Fibroblast of the conjunctiva (primary cell): ENCODE data around the gene C5orf58.
"Not testable (repeated sequence)": the region's sequence is repeated elsewhere in the genome, so short reads cannot be mapped to it uniquely, and the experiment has no call there.

Experiments
- DNase-seq: peaks from one replicate; pipeline ENCODE4 v3.0.0-alpha.2; 2010; ENCODE audit warnings: low read depth

C5orf58 gene

DNA sequence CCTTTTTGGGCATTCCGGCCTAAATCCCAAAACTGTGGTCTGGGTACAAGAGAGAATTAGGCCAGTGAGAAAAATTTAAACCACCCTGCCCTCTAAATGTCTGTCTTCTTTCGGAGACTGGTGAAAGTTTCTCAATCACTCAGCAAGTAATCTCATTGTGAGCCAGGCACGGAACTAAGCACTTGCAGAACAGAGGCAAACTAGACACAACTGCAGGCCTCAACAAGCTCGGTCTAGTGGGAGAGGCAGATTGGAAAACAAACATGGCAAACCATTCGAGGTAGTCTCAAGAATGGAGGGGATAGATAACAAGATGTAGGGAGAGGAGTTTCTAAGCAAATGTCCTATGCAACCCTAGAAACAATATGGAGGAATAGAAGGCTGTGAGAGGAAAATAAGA, 8.9 kb upstream of the C5orf58 start:
- no peak for DNase-seq

DNA sequence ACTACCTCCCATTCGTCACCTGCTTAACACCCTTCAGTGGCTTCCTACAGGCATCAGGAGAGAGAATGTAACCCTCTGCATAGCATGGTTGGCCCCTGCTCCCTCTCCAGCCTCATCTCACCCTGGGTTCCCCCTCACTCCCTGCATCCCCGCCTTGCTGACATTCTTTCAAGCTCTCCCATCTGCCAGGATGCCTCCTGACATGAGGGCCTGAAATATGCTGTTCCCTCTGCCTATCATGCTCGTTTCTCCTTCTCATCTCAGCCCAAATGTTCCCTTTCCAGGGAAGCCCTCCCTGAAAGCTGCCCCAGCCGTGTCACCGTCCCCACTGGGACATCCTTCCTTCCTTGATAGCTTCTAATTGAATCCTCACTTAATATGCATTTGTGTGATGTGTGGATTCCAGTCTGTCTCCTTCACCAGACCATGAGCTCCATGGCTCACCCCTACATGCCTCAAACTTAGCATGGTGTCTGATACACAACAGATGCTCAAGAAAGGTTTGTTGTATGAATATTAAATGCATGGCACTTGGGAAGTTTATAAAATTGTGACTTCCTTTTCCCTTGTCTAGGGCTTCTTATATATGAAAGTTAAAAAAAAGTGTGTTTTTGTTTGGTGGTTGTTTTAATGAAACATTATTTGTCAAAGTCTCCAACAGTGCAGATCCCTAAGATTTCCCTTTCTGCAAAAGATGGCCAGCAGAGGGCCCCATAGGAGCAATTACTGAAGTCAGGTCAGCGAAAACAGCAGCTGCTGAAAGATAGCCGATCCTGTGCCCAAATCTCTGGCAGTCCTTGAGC, 7.3 kb upstream of the C5orf58 start:
- peak; percentile 62 for DNase-seq

DNA sequence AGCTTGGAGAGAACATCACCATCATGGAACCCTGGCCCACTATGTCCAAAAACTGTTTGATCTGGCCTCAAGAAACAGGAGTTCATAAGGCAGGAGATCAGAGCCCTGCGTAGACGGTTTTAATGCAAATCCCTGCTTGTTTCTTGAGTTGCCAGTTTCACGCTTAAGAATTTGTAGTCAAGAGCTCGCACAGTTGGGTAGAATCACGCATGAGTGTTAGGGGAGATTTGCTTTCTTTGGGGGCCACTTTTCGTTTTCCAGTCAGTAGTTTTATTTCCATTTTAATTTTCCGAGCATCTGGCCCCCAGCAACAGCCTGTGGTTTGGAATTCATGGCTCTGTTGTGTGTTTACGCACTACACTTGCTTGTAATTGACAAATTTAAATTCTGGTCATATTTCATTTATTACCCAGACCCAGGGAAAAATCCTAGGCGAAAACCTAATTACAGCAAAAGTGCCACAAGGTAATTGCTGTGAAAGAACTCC, 6.6 kb upstream of the C5orf58 start:
- DNase-seq, result no peak

DNA sequence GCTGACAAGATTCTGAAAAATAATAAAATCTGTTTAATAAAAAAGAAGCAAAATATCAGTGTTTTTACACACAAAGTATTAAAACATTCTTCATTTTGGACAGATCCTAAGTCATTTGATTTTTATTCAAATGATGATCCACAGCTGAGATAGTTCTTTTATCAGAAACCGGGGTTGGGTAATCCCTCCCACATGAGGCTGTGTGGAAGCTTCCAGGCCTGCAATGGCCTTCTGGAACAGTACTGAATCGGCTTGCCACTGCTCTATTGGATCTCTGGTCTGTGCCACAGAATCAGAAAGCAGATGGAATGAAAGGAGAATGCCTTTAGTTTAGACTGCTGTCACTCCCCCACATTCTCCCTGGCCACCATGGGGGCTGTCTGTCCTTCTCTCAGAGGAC, 6.1 kb upstream of the C5orf58 start:
- DNase-seq, result no peak

DNA sequence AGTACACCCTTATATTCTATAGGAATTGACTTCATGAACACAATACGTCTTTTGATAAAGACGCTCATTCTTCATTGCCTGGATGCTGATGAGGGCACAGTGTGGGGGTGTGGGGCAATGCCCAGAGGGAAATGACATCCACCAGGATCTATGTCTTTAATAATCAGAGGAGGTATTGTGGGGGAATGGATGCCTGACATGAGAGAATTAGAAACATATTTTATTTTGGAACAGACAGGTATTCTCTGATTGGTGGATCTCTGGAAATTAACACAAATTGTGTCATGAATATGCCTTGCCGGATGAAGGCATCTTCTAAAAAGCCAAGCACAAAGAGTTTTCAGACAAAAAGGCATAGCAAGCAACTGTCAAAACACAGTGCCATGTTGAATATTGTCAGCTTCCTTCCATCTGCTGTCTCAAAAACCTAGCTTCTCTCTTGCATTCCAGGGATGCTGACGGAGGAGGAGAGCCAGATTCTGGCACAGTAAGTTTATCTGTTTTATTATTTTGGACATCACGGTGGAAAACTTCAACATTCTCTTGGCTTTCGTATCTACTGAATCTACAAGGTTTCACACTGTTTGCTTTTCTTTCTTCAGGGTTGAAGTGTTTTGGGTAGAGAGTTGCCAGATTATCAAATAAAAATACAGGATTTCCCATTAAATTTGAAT, 3.9 kb upstream of the C5orf58 start:
- DNase-seq, result no peak

DNA sequence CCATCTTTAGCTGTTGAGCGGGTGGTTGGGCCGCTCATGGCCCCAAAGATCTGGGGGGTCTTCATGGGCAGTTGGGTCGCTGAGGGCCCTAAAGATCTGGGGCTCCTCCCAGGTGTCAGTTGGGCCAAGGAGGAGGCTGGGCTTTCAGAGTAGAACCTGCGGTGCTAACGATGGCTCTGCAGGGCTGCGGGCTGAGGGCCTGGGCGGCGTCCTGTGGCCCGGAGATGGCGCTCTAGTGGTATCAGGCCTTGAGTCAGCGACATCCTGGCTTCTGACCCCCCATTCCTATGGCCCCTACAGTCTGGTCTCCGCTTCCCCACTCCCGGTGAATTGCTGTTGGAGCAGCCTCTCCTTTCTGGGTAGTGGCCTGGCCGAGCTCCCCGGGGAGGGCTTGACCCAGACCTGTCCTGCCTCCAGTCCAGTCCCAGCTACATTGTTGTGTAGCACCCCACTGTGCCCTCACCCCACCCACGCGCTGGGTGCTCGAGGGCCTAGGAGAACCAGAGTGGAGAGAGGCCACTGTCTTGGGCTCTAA, 640 bp downstream of the C5orf58 start:
- no peak for DNase-seq

DNA sequence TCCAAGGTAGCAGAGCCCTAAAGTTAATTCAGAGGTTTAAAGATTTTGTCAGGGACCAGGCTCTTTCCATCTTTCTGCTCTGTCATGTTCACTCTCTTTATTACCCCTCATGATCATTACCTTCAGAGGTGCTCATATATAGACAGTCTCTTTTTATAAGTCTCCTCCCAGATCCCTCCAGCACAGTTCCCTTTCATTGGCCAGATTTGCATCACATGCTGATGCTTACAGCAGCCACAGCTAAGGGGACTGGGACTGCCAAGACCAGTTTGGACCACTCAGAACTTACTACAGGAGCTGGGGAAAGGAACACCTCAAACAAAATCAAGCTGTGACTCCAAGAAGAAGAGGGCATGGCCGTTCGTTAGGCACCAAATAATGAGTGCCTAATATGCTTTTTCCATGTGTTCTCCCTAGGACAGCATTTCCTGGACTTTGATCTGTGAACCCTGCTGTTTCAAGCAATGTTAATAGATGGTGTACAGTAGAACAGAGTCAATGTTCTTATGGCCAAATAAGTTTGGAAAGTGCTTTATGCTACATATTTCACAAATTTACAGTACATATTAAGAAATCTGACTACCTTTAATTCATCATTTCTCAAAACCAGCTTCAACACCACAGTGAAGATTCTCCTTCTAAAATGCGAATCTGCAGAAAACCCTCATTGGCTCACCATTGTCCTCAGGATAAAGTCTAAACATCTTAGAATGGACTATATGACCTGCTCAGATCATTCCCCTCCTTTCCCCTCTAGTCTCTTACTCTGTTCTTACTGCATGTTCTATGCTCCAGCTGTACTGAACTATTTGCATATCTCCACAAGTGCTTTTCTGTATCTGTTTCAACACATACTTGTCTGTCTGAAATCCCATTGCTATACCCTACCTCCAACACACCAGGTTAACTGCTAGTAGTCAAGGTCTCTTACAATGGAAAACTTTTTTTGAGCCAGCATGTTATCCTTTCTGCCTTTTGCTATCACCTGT, 3.4 kb downstream of the C5orf58 start:
- no peak for DNase-seq

DNA sequence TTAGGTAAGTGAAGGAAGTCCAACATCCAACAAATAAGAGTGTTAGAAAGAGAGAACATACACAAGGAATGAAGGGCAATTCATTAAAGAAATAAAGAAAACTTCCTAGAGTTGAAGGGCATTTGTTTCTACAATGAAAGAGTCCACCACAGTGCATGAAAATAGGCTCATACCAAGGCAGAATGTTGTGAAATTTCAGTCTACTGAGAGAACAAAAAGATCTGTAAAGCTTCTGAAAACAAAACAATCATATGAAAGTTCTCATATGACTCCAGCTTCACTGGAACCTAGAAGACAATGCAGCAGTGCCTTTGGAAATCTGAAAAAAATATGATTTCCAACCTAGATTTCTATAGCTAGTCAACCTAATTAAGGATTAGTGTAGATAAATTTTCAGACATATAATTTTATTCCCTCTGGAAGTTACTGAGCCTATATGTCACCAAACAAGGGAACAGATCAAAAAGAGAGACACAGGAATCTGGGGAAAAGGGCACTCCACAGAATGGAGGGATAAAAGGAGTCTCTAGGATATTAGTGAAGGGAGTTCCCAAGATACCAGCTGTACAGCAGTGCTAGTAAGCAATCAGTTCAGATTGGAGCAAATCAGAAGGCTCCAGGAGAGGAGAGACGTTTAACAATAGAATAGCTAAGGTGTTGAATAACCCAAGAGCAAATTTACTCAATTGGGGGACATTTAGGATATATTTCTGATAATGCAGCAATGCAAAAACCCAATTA, 5.8 kb downstream of the C5orf58 start:
- DNase-seq, result peak; percentile 9

DNA sequence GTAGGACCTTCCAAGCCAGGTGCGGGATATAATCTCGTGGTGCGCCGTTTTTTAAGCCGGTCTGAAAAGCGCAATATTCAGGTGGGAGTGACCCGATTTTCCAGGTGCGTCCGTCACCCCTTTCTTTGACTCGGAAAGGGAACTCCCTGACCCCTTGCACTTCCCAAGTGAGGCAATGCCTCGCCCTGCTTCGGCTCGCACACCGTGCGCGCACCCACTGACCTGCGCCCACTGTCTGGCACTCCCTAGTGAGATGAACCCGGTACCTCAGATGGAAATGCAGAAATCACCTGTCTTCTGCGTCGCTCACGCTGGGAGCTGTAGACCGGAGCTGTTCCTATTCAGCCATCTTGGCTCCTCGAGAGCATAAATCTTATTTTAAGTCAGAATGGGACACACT, 12.7 kb downstream of the C5orf58 start:
- not testable (repeated sequence) for DNase-seq

DNA sequence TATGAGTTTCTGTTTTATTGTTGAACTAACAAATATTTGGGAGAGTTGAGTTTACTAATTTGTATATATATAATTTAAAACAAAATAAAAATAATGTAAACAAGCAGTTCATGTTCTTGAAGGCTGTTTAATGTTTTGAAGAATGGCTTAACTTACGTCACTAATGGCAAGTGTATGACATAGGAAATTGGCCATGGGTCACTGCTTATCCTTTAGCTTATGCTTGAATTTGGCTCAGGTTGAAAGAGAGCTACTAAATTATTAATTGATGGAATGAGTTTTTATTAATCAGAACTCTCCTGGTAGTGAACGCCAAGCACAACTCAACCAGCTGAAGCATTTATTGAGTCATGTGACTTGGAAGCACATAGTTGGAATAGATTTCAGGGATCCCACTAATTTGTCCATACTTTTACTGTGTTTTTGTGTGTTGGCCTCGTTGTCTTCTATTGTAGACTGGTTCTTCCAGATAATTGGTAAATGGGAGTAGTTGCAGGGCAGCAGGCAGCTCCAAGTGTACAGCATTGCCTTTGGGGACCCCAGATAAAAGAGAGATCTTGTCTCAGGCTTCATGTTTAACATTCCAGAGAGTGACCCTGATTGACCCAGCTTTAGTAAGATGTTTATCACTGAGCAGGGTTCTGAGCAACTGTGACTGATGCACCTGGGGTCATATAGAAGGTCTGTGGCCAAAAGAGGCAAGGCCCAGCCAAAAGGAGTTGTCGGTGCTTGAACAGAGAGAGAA, 13.5 kb downstream of the C5orf58 start:
- DNase-seq, result no peak

DNA sequence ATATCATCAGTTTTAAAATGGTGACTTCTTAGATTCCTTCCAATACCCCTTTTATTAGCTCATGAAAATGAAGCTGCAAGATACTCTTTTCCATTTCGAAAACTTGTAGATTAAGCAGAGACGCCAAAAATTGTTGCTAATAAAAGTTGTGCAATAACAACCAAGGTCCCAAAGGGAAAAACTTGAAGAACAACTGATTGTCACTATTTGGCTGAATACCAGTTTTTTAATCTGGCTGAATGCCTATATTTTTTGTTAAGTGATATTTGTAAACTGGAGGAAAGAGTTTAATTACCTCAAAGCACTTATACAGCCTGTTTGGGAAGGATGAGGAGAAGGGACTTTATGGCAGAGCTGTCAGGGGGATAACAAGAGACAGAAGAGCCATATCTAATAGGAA, 14.6 kb downstream of the C5orf58 start:
- no peak for DNase-seq

DNA sequence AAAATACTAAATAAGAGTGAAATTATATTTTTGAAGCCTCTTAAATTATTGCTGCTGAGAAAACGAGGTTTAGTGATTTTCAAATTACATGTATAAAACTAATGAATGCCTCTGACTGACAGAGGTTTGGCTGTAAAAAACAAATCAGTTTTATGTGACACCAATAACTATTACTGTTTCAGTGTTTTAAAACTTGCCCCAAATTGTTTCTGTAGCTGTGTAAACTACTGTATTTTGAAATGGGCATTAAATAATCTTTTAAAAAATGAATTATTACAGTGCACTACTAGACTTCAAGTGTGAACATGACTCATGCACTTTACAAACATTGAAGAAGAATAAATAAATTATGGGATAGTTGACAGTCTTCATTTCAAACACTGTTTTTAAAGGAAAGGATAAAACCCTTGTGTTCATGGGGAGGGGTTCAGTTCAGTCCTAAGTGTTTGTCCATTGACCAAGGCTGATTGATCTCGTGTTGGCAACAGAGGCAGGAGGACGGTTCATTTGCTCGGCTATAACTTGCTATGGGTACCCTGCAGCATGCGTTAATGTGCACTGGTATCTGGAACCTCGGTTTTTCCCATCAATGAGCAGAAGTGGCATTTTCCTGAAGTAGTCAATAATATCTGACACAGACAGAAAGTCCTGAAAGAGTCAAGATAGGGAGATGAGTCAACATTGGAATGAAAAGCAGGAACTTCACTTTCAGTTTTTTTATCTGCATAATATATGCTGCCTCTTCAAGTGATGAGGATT, 15.6 kb downstream of the C5orf58 start:
- DNase-seq, result no peak

DNA sequence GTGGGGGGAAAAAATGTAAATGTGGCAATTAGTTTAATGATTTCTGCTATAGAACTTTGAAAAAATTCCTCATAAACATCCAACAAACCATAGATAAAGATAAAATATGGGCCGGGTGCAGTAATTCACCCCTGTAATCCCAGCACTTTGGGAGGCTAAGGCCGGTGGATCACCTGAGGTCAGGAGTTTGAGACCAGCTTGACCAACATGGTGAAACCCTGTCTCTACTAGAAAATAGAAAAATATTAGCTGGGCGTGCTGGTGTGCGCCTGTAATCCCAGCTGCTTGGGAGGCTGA, 16.1 kb downstream of the C5orf58 start:
- not testable (repeated sequence) for DNase-seq

DNA sequence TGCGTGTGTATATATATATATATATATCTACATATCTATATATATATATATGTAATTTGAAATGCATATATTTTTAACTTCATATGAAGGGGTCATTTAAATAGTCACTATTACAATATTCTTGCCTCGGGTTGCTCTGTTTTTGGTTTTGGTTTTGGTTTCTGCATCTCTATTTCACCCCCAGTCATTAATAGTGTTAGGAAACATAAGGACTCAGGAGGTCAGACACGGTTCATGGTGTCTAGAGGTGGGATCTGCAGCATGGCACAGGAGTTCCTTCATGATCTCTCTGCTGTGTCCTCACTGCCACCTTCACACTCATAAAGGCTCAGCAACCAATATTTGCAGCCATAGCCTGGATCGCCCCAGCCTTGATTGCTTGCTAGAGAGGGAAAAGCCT, 16.6 kb downstream of the C5orf58 start:
- DNase-seq, result no peak

DNA sequence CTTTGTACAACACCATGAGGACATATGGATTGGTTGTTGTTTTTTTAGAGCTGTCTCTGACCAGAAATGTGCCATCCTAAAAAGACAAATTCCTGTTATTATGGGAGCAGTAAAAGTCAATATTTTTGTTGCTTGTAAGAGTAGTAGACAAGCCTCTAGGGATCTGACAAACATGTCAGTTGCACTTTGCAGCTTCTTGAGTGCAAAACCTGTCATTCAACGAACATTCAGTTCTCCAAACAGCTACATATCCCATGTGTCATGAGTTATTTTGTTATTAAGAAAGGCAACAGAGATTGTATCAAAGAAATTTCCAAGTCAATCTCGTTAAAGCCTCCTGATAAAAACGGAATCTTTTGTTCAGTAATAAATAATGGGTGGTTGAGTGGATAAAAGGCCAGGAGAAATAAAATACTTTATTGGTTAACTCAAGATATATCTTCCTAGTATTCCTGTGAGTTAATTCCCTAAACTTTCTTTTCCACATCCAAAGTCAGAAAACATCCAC, 18.1 kb downstream of the C5orf58 start:
- no peak for DNase-seq

DNA sequence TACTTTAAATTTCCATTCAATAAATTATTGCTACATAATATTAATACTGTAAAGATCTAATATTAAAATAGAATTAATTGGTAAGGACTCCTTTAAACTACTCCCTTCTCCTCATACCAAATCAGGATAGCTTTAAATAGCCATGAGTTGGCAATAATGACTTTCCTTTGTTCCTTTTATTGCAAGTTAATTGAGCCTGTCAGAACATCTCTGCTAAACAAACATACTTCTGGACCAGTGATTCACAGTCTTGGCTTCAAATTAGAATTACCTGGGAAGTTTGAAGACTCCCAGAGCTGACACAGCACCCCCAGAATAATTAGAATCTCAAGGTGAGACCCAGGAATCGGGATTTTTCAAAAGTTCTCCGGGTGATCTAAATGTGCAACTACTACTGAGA, 18.7 kb downstream of the C5orf58 start:
- DNase-seq, result no peak

DNA sequence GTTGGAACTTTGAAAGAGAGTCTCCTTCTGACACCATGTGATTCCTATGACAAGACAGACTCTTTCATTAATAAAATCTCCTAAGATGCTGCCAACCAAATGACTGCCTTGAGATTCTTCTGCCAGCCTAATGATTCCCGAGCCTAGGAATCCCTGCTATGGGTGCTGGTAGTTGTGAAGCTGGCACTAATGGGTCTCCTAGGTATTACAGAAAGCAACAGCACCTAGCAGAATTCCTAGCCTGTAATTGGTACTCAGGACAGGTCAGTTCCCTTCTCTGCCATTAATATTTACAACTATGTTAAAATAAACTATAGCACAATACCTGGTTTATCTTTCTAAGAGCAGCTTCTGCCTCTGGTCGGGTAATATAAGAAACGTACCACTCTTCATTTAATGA, 19.3 kb downstream of the C5orf58 start:
- no peak for DNase-seq

DNA sequence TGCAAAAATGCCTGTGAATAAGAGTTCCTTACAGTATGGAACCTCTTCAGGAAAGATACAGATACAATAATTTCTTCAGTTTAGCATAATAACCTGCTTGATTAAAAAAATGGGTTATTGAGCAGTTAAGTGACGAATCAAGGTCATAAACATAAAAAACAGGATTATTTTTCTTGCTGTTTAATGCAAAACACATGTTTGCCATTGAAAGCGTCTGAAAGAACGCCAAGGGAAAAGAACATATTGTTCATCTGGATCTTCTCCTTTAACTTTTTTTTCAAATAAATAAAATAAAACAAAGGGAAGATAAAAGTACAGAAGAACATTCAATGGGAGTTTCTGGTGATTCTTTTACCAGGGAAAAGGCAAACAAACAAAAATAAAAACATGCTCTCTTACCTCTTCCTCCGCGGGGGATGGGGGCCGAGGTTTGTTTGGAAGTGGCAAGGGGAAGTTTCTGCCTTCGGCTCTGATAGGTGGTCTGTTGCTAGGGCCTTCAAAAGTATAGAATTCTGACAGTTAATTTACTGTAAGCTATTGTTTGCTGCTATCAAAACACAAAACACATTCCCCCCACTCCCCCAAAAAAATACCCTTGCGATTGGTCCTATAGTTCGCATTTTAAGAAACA, 20.1 kb downstream of the C5orf58 start:
- peak; percentile 38 for DNase-seq

DNA sequence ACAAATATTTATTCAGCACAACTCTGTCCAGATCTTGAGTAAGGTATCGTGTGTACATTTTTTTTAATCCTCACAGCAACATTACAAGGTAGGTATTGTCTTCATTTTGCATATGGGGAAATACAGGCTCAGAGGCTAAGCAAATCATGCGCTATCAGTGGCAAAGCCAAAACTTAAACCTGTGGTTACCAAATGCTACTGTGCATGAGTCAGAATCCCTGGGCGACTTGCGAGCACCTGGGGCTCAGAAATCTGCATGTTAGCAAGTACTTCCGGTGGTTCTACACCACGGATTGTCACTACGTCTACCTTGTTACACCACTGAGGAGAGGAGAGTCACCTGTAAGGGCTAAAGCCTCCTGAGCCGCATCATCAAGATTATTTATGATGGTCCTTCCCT, 21.3 kb downstream of the C5orf58 start:
- DNase-seq, result no peak
